ENCODE data around the gene MYO19.

The MYO19 gene

GRCh38 chr17:36534840-36535668 lies at the start of gene MYO19, which contains the start of gene PIGW:
TSS of gene MYO19 (minus strand) at chr17:36534868. CDS start at chr17:36532538, 2,330 bp downstream.
TSS of gene PIGW (plus strand) at chr17:36534987. CDS start at chr17:36537102, 2,115 bp downstream.
- peak; percentile 85 for DNase-seq

GRCh38 chr17:36583787-36584186 lies 49.1 kb upstream of the MYO19 start:
- no peak for DNase-seq

GRCh38 chr17:36578671-36579070 lies 44.0 kb upstream of the MYO19 start:
- DNase-seq = no peak

GRCh38 chr17:36576793-36577192 lies 42.1 kb upstream of the MYO19 start:
- DNase-seq = no peak

GRCh38 chr17:36575028-36575427 lies 40.4 kb upstream of the MYO19 start:
- no peak for DNase-seq

- no peak for DNase-seq
Observed at GRCh38 chr17:36566081-36566480, 31.4 kb upstream of the MYO19 start.

GRCh38 chr17:36553459-36553858 lies 18.8 kb upstream of the MYO19 start:
- DNase-seq = no peak

- peak; percentile 24 for DNase-seq
Observed at GRCh38 chr17:36550491-36551417, 16.1 kb upstream of the MYO19 start.

- no peak for DNase-seq
Observed at GRCh38 chr17:36547776-36548175, 13.1 kb upstream of the MYO19 start.

- no peak for DNase-seq
Observed at GRCh38 chr17:36546418-36547093, 11.9 kb upstream of the MYO19 start.

GRCh38 chr17:36545465-36546417 lies 11.1 kb upstream of the MYO19 start:
- DNase-seq = peak; percentile 97

- no peak for DNase-seq
Observed at GRCh38 chr17:36545077-36545464, 10.4 kb upstream of the MYO19 start.

- peak; percentile 91 for DNase-seq
Observed at GRCh38 chr17:36544307-36545076, 9.8 kb upstream of the MYO19 start, which contains the start of gene GGNBP2. TSS of gene GGNBP2 (plus strand) at chr17:36544919. CDS start at chr17:36545725, 806 bp downstream.

GRCh38 chr17:36544044-36544306 lies 9.3 kb upstream of the MYO19 start:
- peak; percentile 20 for DNase-seq

- no peak for DNase-seq
Observed at GRCh38 chr17:36542755-36543154, 8.1 kb upstream of the MYO19 start.

GRCh38 chr17:36540696-36541095 lies 6.0 kb upstream of the MYO19 start:
- no peak for DNase-seq

GRCh38 chr17:36535669-36536081 lies 1.0 kb upstream of the MYO19 start:
- no peak for DNase-seq

GRCh38 chr17:36533935-36534839 lies 481 bp downstream of the MYO19 start:
- DNase-seq = peak; percentile 32

GRCh38 chr17:36532435-36532975 lies 2.2 kb downstream of the MYO19 start:
- no peak for DNase-seq

GRCh38 chr17:36529121-36529520 lies 5.5 kb downstream of the MYO19 start:
- no peak for DNase-seq
